ENCODE data around the gene CEBPA. TPM values are rescaled to one million over a fixed set of nuclear protein-coding genes. Genes with fewer than 3 reads are reported as not detected.

The CEBPA gene
- total and polyA plus RNA-seq, 10 of the 15 experiments (the other 5 are each of a cell fraction or from before 2014, with no cell fraction given): 0.04 to 0.36 (median 0.13) TPM; not detected in 4

GRCh38 chr19:33273065-33273736, 29.1 kb downstream of the CEBPA start:
- 38% methylated on average over 22 of the region's 26 CpGs for WGBS (ENCODE audit: insufficient coverage, insufficient replicate concordance, low lambda C conversion rate, missing lambda C conversion rate)
- in situ Hi-C loops (cut with MboI) (no loop called here), intact Hi-C loops (cut with micrococcal nuclease; ENCODE audit: unreplicated experiment) (no loop called here)
- RAD21 ChIA-PET (ENCODE audit: unreplicated experiment): no interaction called here
- no peak for TF ChIP-seq ZNF622 (IDR thresholded peaks at IDR 0.05)
- no peak for TF ChIP-seq NR2C2 (IDR thresholded peaks at IDR 0.05; ENCODE audit: borderline replicate concordance, control insufficient read depth, insufficient read length, low read depth)
- TF ChIP-seq MAX (IDR thresholded peaks at IDR 0.05; ENCODE audit: low read depth, low read length): no peak
- TF ChIP-seq CHD2 (IDR thresholded peaks at IDR 0.05; ENCODE audit: borderline replicate concordance, low read depth, low read length): no peak
- TF ChIP-seq ZBED1 (IDR thresholded peaks at IDR 0.05; ENCODE audit: borderline replicate concordance): no peak
- no peak for TF ChIP-seq NBN (IDR thresholded peaks at IDR 0.05)
- no peak for TF ChIP-seq GATAD2B (conservative IDR thresholded peaks at IDR 0.05; ENCODE audit: low read depth)
- TF ChIP-seq CBX3 (IDR thresholded peaks at IDR 0.05; ENCODE audit: borderline replicate concordance, low read depth): no peak
- TF ChIP-seq CREB1 (IDR thresholded peaks at IDR 0.05; ENCODE audit: low read depth): no peak
- TF ChIP-seq SP1 (IDR thresholded peaks at IDR 0.05; ENCODE audit: low read depth, low read length): no peak
- no peak for TF ChIP-seq HSF1 (IDR thresholded peaks at IDR 0.05; ENCODE audit: low read depth, low read length)
- no peak for TF ChIP-seq SMAD1 (IDR thresholded peaks at IDR 0.05; ENCODE audit: low read depth, partially characterized antibody)
- TF ChIP-seq JUND (IDR thresholded peaks at IDR 0.05; ENCODE audit: low read depth, low read length): no peak
- TF ChIP-seq EGR1 (IDR thresholded peaks at IDR 0.05; ENCODE audit: borderline replicate concordance in 1 of 2, low read depth in 2 of 2, low read length in 2 of 2): no peak
- TF ChIP-seq ZNF592 (IDR thresholded peaks at IDR 0.05): no peak
- no peak for TF ChIP-seq E4F1 (IDR thresholded peaks at IDR 0.05; ENCODE audit: borderline replicate concordance, partially characterized antibody)
- TF ChIP-seq PAX8 (IDR thresholded peaks at IDR 0.05): no peak
- TF ChIP-seq CBFB (IDR thresholded peaks at IDR 0.05; ENCODE audit: low read depth): no peak
- no peak overlapping the region for H3K4me2 ChIP-seq (ENCODE audit: control insufficient read depth, insufficient read depth)
- no peak overlapping the region for H3K9ac ChIP-seq (ENCODE audit: control insufficient read depth, insufficient read depth, low read length)
- H3K4me1 ChIP-seq (ENCODE audit: control insufficient read depth, insufficient read depth, low read length): no peaks in the 10 kb centered on the region; the same call in 1 of the 2 replicates
- ATAC-seq: no peak
- POLR2A ChIA-PET: no interaction called here
- H3K4me3 ChIP-seq: no peak overlapping the region
- CTCF ChIA-PET: no interaction called here
- DNase-seq (ENCODE audit: low read depth, low spot score): no peak
- FAIRE-seq: no peak
- no peaks in the 10 kb centered on the region for H3K36me3 ChIP-seq (ENCODE audit: control insufficient read depth in 2 of 2, insufficient read depth in 2 of 2, low read length in 1 of 2)
- H2AFZ ChIP-seq (ENCODE audit: control insufficient read depth, low read depth, low read length): no peak overlapping the region
- H3K27me3 ChIP-seq (replicated peaks in 1 of 2; ENCODE audit: control insufficient read depth in 2 of 2, insufficient read depth in 2 of 2, low read length in 1 of 2): no peaks in the 10 kb centered on the region
- SMC1A ChIA-PET (ENCODE audit: uncharacterized antibody, unreplicated experiment): no interaction called here
- H3K9me3 ChIP-seq (replicated peaks; ENCODE audit: control insufficient read depth, insufficient read depth, low read length): no peaks in the 10 kb centered on the region
- H3K27ac ChIP-seq (ENCODE audit: control insufficient read depth, insufficient read depth): no peak overlapping the region
- H4K20me1 ChIP-seq (ENCODE audit: control insufficient read depth, insufficient read depth): no peaks in the 10 kb centered on the region
- no peaks in the 10 kb centered on the region for H3K79me2 ChIP-seq (ENCODE audit: control insufficient read depth, insufficient read depth, low read length)
- BruUV-seq (replicated peaks): no TSS peak

Measured in GM12878 (cell line).